Fibroblast of skin of left quadriceps (primary cell): Measurements from ENCODE around the gene FDXR.

Experiments
- DNase-seq, 2 experiments: peaks; one replicate each; pipeline ENCODE4 v3.0.0-alpha.2; 2013; ENCODE audit warnings: low read depth in 2 of 2

Gene FDXR

GRCh38 chr17:74898376-74898946 is 25.7 kb upstream of the FDXR start:
- DNase-seq = no peak

- no peak for DNase-seq
Measured at GRCh38 chr17:74893936-74894671, 21.3 kb upstream of the FDXR start.

- DNase-seq = no peak
Measured at GRCh38 chr17:74892974-74893911, 20.4 kb upstream of the FDXR start, which contains the start of gene FADS6. FADS6 (minus strand) TSS chr17:74893633; CDS start chr17:74893595, 38 bp downstream.

GRCh38 chr17:74892013-74892841 is 19.4 kb upstream of the FDXR start:
- DNase-seq = no peak

- DNase-seq = no peak
Measured at GRCh38 chr17:74890554-74890953, 17.8 kb upstream of the FDXR start.

- no peak for DNase-seq
Measured at GRCh38 chr17:74888469-74888868, 15.7 kb upstream of the FDXR start.

- DNase-seq = no peak
Measured at GRCh38 chr17:74883241-74883745, 10.5 kb upstream of the FDXR start.

- DNase-seq = no peak
Measured at GRCh38 chr17:74882517-74883240, 9.9 kb upstream of the FDXR start.

- DNase-seq = no peak
Measured at GRCh38 chr17:74881073-74881472, 8.3 kb upstream of the FDXR start.

GRCh38 chr17:74879308-74879707 is 6.5 kb upstream of the FDXR start:
- DNase-seq = no peak

GRCh38 chr17:74878658-74879057 is 5.9 kb upstream of the FDXR start:
- no peak for DNase-seq

GRCh38 chr17:74877592-74878548 is 5.1 kb upstream of the FDXR start:
- DNase-seq = no peak

- DNase-seq = no peak
Measured at GRCh38 chr17:74875977-74876593, 3.3 kb upstream of the FDXR start.

GRCh38 chr17:74875155-74875976 is 2.6 kb upstream of the FDXR start:
- no peak for DNase-seq

GRCh38 chr17:74874615-74875037 is 1.8 kb upstream of the FDXR start:
- DNase-seq = no peak

- DNase-seq = no peak
Measured at GRCh38 chr17:74873874-74874614, 1.2 kb upstream of the FDXR start.
